ENCODE results near the gene DNHD1. TPM values are rescaled to one million over a fixed set of nuclear protein-coding genes. Genes with fewer than 3 reads are reported as not detected.

DNHD1 gene
- polyA plus RNA-seq, 3 donors: 0.24 to 21.0 (median 0.59) TPM

DNA sequence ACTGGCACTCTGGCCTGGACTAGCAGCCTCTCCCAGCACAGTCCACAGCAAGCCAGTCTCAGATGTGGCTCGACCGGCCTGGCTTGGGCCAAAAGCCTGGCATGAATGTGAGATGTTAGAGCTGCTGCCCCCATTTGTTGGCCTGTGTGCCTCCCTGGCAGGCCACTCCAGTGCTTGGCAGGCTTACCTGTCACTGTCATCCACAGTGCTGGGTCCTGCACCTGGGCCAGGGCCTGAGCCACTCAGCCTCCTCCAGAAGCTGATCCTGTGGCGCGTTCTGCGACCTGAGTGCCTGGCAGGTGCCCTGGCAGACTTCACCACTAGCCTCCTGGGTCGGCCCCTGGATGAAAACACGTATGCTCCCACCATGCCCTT lies 70.3 kb downstream of the DNHD1 start:
- no peak for TF ChIP-seq CTCF (IDR thresholded peaks at IDR 0.05)
- Mint-ChIP-seq H3K27me3 (ENCODE audit: low read depth in 3 of 3) (peaks cover 0 to 13% (median 10%) of the 10 kb centered on the region in 3 donors), H3K9me3 (peaks cover 0 to 15% (median 7%) of the 10 kb centered on the region in 7 donors), H3K4me3 (no peak overlapping the region), H3K27ac (peak overlapping the region in 1 of 7 donors; percentile 13), H3K36me3 (peaks cover 9 to 17% of the 10 kb centered on the region in 2 donors), H3K4me1 (peaks cover 8% of the 10 kb centered on the region)
- intact Hi-C loops (cut with micrococcal nuclease): no loop called here
- Histone ChIP-seq H3K4me1 (ENCODE audit: control insufficient read depth in 1 of 2, insufficient read depth in 2 of 2, low read length in 2 of 2) (no peaks in the 10 kb centered on the region), H3K9me3 (replicated peaks in 1 of 2; ENCODE audit: control insufficient read depth in 1 of 2, insufficient read depth in 1 of 2, low read length in 2 of 2) (peaks cover 0 to 9% of the 10 kb centered on the region in 2 donors), H3K4me3 (replicated peaks in 1 of 3; ENCODE audit: low read depth in 2 of 3, low read length in 3 of 3) (no peak overlapping the region), H3K36me3 (replicated peaks in 1 of 2; ENCODE audit: control insufficient read depth in 1 of 2, insufficient read depth in 2 of 2, low read length in 2 of 2) (no peaks in the 10 kb centered on the region), H3K79me2 (ENCODE audit: insufficient read depth, low read length) (no peaks in the 10 kb centered on the region), H3K9ac (ENCODE audit: insufficient read depth, low read length, poor library complexity, severe bottlenecking) (no peak overlapping the region), H4K20me1 (ENCODE audit: insufficient read depth, low read length) (no peaks in the 10 kb centered on the region), H3K4me2 (replicated peaks; ENCODE audit: extremely low read depth, low read length, poor library complexity, severe bottlenecking) (no peak overlapping the region), H3K27ac (ENCODE audit: low read depth in 1 of 2, low read length in 2 of 2) (no peak overlapping the region), H3K27me3 (ENCODE audit: control insufficient read depth in 2 of 2, insufficient read depth in 2 of 2, low read length in 2 of 2) (peaks cover 0 to 4% of the 10 kb centered on the region in 2 donors), H2AFZ (ENCODE audit: insufficient read depth, low read depth, low read length, poor library complexity, severe bottlenecking) (no peak overlapping the region)
- 100% methylated on average over 5 of the region's 7 CpGs for WGBS (ENCODE audit: insufficient coverage)
- no peak for DNase-seq

GRCh38 chr11:6568191-6568918 lies 71.3 kb downstream of the DNHD1 start:
- Histone ChIP-seq H2AFZ (ENCODE audit: insufficient read depth, low read depth, low read length, poor library complexity, severe bottlenecking) (no peak overlapping the region), H3K4me1 (ENCODE audit: control insufficient read depth in 1 of 2, insufficient read depth in 2 of 2, low read length in 2 of 2) (no peaks in the 10 kb centered on the region), H3K27ac (ENCODE audit: low read depth in 1 of 2, low read length in 2 of 2) (no peak overlapping the region), H3K36me3 (replicated peaks in 1 of 2; ENCODE audit: control insufficient read depth in 1 of 2, insufficient read depth in 2 of 2, low read length in 2 of 2) (no peaks in the 10 kb centered on the region), H3K9ac (ENCODE audit: insufficient read depth, low read length, poor library complexity, severe bottlenecking) (no peak overlapping the region), H3K27me3 (ENCODE audit: control insufficient read depth in 2 of 2, insufficient read depth in 2 of 2, low read length in 2 of 2) (peaks cover 0 to 4% of the 10 kb centered on the region in 2 donors), H3K9me3 (replicated peaks in 1 of 2; ENCODE audit: control insufficient read depth in 1 of 2, insufficient read depth in 1 of 2, low read length in 2 of 2) (peaks cover 0 to 9% of the 10 kb centered on the region in 2 donors), H3K4me2 (replicated peaks; ENCODE audit: extremely low read depth, low read length, poor library complexity, severe bottlenecking) (no peak overlapping the region), H3K79me2 (ENCODE audit: insufficient read depth, low read length) (no peaks in the 10 kb centered on the region), H3K4me3 (replicated peaks in 1 of 3; ENCODE audit: low read depth in 2 of 3, low read length in 3 of 3) (no peak overlapping the region), H4K20me1 (ENCODE audit: insufficient read depth, low read length) (no peaks in the 10 kb centered on the region)
- Mint-ChIP-seq H3K27me3 (ENCODE audit: low read depth in 3 of 3) (peaks cover 0 to 13% (median 10%) of the 10 kb centered on the region in 3 donors), H3K27ac (peak overlapping the region in 4 of 7 donors; percentile 1 to 73 (median 35)), H3K4me1 (peaks cover 8% of the 10 kb centered on the region), H3K9me3 (peaks cover 0 to 15% (median 7%) of the 10 kb centered on the region in 7 donors), H3K4me3 (no peak overlapping the region), H3K36me3 (peaks cover 9 to 25% of the 10 kb centered on the region in 2 donors)
- intact Hi-C loops (cut with micrococcal nuclease): no loop called here
- no peak for DNase-seq
- WGBS (ENCODE audit: insufficient coverage): 70% methylated on average over 2 of the region's 4 CpGs
- no peak for TF ChIP-seq CTCF (IDR thresholded peaks at IDR 0.05)
